GM21367 (cell line): ENCODE measurements around the gene PRKG1.
"Not testable (repeated sequence)": the region's sequence is repeated elsewhere in the genome, so short reads cannot be mapped to it uniquely, and the experiment has no call there.

Source experiments
- ATAC-seq: cut with Tn5 transposase; IDR thresholded peaks from one replicate; pipeline ENCODE4 v1.9.1; 2021; ENCODE audit not compliant: unreplicated experiment

The PRKG1 gene

DNA sequence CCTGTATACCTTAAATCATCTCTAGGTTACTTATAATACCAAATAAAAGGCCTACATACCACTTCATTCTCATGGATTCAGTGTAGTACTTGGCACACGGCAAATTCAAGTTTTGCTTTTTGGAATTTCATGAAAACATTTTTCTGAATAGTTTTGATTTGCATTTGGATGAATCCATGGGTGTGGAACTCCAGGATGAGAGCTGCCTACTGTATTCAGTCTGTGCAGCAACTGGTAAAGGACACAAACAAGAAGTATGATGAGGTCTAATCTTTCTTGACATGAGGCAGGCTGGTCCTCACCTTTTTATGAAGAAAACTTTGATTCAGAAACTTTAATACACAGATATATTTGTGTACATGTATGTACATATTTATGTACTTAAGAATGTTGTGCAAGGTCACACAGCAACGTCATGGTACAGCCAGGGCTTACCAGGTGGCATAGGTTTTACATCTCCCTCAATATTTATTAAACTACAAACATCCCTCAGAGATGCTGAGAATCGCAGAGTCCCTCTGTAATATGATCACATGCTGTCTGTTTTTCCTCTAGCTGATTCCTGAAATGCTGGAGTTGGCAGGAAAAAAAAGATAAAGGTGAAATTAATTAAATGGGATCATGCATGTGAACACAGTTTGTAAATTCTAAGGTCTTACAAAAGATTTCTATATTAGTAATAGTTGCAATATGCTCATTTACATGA lies 239.6 kb downstream of the PRKG1 start:
- no peak for ATAC-seq

GRCh38 chr10:51314481-51314880 lies 240.2 kb downstream of the PRKG1 start:
- ATAC-seq, result no peak

DNA sequence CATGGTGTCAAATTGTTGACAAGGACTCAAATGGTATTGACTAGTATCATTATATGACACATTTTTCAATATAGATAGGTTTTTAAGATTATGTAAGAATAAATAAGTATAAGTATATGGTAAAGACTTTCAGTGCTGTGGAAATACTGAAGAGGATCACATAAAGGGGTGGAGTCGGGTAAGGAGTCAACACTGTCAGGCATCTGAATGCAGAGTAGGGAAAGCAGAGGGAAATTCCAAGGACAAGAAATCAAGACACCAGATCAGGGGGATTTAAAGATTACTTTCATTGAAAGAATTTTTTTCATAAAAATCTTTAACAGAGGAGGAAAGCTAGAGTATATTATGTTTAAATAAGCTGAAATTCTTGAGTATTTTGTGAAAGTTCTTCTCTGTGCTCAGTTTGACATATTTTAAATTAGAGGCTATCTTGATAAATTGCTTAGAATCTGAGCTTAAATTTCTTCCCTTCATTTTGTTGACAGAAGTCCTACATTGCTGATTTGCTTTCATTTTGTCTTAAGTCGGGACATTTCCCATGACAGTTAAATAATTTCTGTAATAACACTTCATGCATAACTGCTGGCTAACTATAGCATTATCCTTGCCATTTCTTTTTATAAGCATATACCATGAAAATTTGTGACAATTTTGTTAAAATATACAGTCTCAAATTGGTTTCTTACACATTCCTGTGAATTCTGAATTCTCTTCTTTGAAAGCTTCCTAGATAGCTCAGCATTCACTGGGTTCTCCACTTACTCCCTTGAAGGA lies 244.3 kb downstream of the PRKG1 start:
- no peak for ATAC-seq

DNA sequence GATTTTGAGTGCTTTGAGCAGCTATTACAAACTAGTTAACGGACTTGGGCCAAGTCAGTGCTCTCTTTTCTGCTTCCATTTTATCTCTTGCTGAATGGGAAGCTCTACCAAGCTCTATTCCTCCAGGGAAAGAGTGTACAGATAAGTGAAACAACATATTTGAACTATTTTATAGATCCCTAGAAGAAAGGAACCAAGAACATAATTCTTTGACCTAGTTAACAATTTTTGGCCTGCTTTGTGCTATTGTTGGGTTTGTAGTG lies 244.8 kb downstream of the PRKG1 start:
- no peak for ATAC-seq

DNA sequence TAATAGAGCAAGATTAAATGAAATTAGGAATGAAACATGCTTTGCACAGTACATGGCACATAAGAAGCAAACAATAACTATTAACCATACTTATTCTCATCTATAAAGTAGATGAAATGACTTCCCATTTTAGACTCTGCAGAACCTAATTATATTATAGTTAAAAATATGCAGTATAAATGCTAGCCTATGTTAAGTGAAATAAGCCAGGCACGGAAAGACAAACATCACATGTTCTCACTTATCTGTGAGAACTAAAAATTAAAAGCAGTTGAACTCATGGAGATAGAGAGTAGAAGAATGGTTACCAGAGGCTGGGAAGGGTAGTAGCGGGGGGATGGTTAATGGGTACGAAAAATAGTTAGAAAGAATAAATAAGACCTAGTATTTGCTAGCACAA lies 247.0 kb downstream of the PRKG1 start:
- ATAC-seq, result no peak

GRCh38 chr10:51321980-51322379 lies 247.7 kb downstream of the PRKG1 start:
- ATAC-seq, result no peak

DNA sequence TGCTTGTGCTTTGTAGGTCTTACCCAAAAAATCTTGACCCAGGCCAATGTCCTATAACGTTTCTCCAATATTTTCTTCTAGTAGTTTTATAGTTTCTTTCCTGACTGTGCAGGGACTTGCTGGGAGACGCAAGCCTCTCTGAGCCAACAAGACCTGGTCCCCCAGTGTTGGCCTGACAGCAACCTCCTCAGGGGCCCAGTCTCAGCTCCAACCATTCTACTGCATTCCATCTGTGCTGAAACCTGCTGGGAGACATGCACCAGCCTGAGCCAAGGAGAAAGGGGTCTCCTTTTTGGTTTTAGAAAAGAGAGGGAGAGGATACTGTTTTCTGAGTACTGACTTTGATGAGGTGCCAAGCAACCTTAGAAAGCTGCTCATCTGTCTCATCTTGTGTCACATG lies 251.4 kb downstream of the PRKG1 start:
- no peak for ATAC-seq

GRCh38 chr10:51326174-51326573 lies 251.9 kb downstream of the PRKG1 start:
- ATAC-seq, result no peak

DNA sequence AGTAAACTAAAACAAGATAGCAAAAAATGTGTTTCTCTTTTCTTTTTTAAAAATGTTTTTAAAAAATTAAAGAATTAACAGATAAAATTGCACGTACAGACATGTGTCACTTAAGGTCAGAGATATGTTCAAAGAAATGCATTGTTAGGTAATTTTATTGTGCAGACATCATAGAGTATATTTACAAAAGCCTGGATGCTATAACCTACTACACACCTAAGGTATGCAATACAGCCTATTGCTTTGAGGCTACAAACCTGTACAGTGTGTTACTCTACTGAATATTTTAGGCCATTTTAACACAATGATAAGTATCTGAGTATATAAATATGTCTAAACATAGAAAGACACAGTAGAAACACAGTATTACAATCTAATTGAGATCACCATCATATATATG lies 253.1 kb downstream of the PRKG1 start:
- no peak for ATAC-seq

- ATAC-seq, result no peak
Measured at GRCh38 chr10:51340366-51340765, 266.1 kb downstream of the PRKG1 start.

- ATAC-seq, result no peak
Measured at GRCh38 chr10:51340845-51341610, 266.7 kb downstream of the PRKG1 start.

DNA sequence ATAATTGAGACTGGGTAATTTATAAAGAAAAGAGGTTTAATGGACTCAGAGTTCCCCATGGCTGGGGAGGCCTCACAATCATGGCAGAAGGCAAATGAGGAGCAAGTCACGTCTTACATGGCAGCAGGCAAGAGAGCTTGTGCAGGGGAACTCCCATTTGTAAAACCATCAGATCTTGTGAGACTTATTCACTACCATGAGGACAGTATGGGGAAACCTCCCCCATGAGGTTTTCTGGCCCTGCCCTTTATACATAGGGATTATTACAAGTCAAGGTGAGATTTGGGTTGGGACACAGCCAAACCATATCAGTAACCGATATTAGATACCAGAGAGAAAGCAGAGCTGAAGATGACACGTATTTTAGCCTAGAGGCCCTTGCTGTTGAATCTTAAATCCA lies 267.5 kb downstream of the PRKG1 start:
- ATAC-seq, result not testable (repeated sequence)

DNA sequence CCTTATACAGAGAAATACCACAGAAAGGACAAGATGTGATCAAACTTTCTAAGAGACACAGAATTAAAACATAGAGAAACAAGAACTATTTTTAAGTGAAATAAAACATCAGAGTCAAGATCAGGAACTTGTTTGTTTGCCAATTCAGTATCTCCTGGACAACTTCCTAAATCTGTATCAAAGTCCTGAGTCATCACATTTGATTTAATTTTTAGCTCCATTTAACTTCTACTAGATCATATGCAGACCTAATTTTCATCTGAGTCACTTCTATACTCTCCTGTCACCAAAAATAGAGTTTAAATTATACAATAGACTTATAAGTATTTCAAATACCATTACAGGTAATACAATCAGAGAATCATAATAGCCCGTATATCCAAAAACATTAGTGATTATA lies 268.1 kb downstream of the PRKG1 start:
- ATAC-seq, result no peak

- ATAC-seq, result no peak
Measured at GRCh38 chr10:51343391-51343790, 269.1 kb downstream of the PRKG1 start.

- no peak for ATAC-seq
Measured at GRCh38 chr10:51344371-51344770, 270.1 kb downstream of the PRKG1 start.

- ATAC-seq, result no peak
Measured at GRCh38 chr10:51348622-51349021, 274.3 kb downstream of the PRKG1 start.

GRCh38 chr10:51357170-51357569 lies 282.9 kb downstream of the PRKG1 start:
- ATAC-seq, result no peak

- ATAC-seq, result no peak
Measured at GRCh38 chr10:51358227-51358626, 283.9 kb downstream of the PRKG1 start.

GRCh38 chr10:51363415-51363814 lies 289.1 kb downstream of the PRKG1 start:
- no peak for ATAC-seq

GRCh38 chr10:51364674-51365073 lies 290.4 kb downstream of the PRKG1 start:
- no peak for ATAC-seq

DNA sequence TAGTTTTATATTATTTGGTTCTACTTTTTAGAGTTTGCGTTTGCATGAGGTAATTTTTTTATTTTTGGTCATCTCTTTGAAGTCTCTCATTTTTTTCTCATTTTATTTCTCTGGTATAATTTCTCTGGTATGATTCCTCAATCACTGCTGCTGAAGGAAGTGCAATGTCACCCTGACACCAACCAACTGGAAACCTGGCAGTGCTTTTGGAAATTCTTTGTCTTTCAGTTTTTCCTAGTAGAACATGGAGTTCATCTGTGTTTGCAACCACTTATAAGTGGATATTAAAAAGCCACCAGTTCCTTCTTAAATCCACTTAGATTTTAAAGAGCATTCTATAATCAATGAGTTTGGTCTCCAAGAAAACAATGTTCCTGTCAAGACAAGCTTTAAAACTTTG lies 291.8 kb downstream of the PRKG1 start:
- ATAC-seq, result no peak

GRCh38 chr10:51367127-51367526 lies 292.8 kb downstream of the PRKG1 start:
- ATAC-seq, result no peak
